GM20000 (cell line): ENCODE measurements around the gene GGCX.

Experiments
- DNase-seq: peaks from one replicate; pipeline ENCODE4 v3.0.0; 2012; ENCODE audit warnings: low spot score
- TF ChIP-seq, protein P1 (sequence below): IDR thresholded peaks from 2 replicates; pipeline ENCODE4 v1.5.1; 2012; ENCODE audit warnings: mild to moderate bottlenecking, control low read depth; ENCODE audit errors: extremely low read depth, missing control alignments

GGCX gene

DNA sequence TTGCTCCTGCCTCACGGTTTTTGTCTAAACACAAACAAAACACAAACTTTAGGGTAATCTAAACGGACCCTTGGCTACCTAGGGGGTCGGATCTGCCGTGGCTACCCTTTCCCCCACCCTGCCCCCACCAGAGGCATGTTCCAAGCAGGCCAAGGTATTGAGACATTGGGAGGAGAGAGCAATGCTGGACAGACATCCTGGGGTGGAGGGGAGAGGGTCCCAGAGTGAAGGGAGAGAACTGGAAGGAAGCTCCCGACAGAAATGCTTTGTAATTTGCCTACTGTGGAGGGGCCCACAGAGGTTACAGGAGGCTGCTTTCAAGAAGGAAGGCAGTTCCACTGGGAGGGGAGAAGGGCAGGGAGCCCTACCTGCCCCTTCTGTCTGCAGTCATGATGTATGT lies 36.3 kb downstream of the GGCX start:
- DNase-seq = no peak
- TF ChIP-seq, protein P1, sequence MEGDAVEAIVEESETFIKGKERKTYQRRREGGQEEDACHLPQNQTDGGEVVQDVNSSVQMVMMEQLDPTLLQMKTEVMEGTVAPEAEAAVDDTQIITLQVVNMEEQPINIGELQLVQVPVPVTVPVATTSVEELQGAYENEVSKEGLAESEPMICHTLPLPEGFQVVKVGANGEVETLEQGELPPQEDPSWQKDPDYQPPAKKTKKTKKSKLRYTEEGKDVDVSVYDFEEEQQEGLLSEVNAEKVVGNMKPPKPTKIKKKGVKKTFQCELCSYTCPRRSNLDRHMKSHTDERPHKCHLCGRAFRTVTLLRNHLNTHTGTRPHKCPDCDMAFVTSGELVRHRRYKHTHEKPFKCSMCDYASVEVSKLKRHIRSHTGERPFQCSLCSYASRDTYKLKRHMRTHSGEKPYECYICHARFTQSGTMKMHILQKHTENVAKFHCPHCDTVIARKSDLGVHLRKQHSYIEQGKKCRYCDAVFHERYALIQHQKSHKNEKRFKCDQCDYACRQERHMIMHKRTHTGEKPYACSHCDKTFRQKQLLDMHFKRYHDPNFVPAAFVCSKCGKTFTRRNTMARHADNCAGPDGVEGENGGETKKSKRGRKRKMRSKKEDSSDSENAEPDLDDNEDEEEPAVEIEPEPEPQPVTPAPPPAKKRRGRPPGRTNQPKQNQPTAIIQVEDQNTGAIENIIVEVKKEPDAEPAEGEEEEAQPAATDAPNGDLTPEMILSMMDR = no peak

GRCh38 chr2:85524336-85524908 lies 36.9 kb downstream of the GGCX start:
- DNase-seq = no peak
- TF ChIP-seq, protein P1 = no peak

- DNase-seq = no peak
- TF ChIP-seq, protein P1 = no peak
Measured at GRCh38 chr2:85523903-85524335, 37.4 kb downstream of the GGCX start.

GRCh38 chr2:85523062-85523902 lies 38.0 kb downstream of the GGCX start:
- TF ChIP-seq, protein P1 = no peak
- DNase-seq = no peak

GRCh38 chr2:85522090-85522647 lies 39.1 kb downstream of the GGCX start:
- no peak for DNase-seq
- TF ChIP-seq, protein P1 = no peak

- DNase-seq = no peak
- TF ChIP-seq, protein P1 = no peak
Measured at GRCh38 chr2:85516653-85517389, 44.5 kb downstream of the GGCX start.

DNA sequence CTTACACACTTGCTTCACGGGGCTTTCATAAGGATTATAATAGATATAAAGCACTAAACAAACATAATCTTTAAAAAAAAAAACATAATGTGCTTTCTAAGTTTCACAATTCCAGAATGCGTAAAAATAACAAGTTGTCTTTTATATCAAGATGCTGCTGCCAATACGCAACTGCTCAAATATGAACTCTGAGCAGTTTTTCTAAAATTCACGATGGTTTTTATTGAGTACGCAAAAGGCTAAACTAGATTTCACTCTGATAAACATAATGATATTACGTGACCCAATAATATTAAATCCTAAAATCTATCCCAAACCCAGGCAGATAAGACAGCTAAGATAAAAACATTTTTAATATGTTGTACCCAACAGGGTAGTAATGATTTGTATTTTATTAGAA lies 47.0 kb downstream of the GGCX start:
- TF ChIP-seq, protein P1 = no peak
- no peak for DNase-seq
